Hepatocyte (in vitro differentiated cells): ENCODE results near the gene PLAAT5.
"Not testable (repeated sequence)": the region's sequence is repeated elsewhere in the genome, so short reads cannot be mapped to it uniquely, and the experiment has no call there.

Experiments
- CTCF ChIP-seq: fragments of 200-600 bp; sonication (generic); IDR thresholded peaks from 2 replicates; pipeline ENCODE4 v1.5.1; 2016; ENCODE audit warnings: antibody characterized with exemption, mild to moderate bottlenecking; ENCODE audit not compliant: poor library complexity
- EZH2 ChIP-seq: fragments of 200-600 bp; sonication (generic); IDR thresholded peaks from 2 replicates; pipeline ENCODE4 v1.6.1; 2016; ENCODE audit warnings: antibody characterized with exemption, mild to moderate bottlenecking, borderline replicate concordance
- EZH2phosphoT487 ChIP-seq: fragments of 200-600 bp; sonication (generic); IDR thresholded peaks from one replicate; pipeline ENCODE4 v1.6.1; 2018; ENCODE audit warnings: antibody characterized with exemption, mild to moderate bottlenecking, low read depth, moderate library complexity; ENCODE audit not compliant: unreplicated experiment, severe bottlenecking

- TF ChIP-seq CTCF, EZH2, EZH2phosphoT487: not testable (repeated sequence)
Measured at GRCh38 chr11:63529373-63529772, 38.4 kb upstream of the PLAAT5 start.
